HG03442 (cell line): ENCODE data around the gene ITGA8.
"Not testable (repeated sequence)": the region's sequence is repeated elsewhere in the genome, so short reads cannot be mapped to it uniquely, and the experiment has no call there.

Experiments used
- ATAC-seq: cut with Tn5 transposase; IDR thresholded peaks from one replicate; pipeline ENCODE4 v1.9.1; 2021; ENCODE audit warnings: mild to moderate bottlenecking, moderate library complexity; ENCODE audit not compliant: unreplicated experiment

ITGA8 gene

GRCh38 chr10:15562578-15562977 lies 157.1 kb downstream of the ITGA8 start:
- no peak for ATAC-seq

- ATAC-seq, result no peak
These were observed 157.6 kb downstream of the ITGA8 start for GRCh38 chr10:15562116-15562515.

- no peak for ATAC-seq
These were observed 161.6 kb downstream of the ITGA8 start for GRCh38 chr10:15558136-15558535.

GRCh38 chr10:15557168-15557567 lies 162.6 kb downstream of the ITGA8 start:
- not testable (repeated sequence) for ATAC-seq

- no peak for ATAC-seq
These were observed 168.8 kb downstream of the ITGA8 start for GRCh38 chr10:15550950-15551349.

- no peak for ATAC-seq
These were observed 171.4 kb downstream of the ITGA8 start for GRCh38 chr10:15548331-15548730.

GRCh38 chr10:15546606-15547005 lies 173.1 kb downstream of the ITGA8 start:
- ATAC-seq, result no peak

GRCh38 chr10:15545884-15546283 lies 173.8 kb downstream of the ITGA8 start:
- no peak for ATAC-seq

GRCh38 chr10:15545266-15545665 lies 174.5 kb downstream of the ITGA8 start:
- ATAC-seq, result no peak

GRCh38 chr10:15543994-15544393 lies 175.7 kb downstream of the ITGA8 start:
- no peak for ATAC-seq

GRCh38 chr10:15542817-15543216 lies 176.9 kb downstream of the ITGA8 start:
- no peak for ATAC-seq

- ATAC-seq, result no peak
These were observed 178.3 kb downstream of the ITGA8 start for GRCh38 chr10:15541376-15541775.

GRCh38 chr10:15540727-15541126 lies 179.0 kb downstream of the ITGA8 start:
- ATAC-seq, result no peak

- no peak for ATAC-seq
These were observed 180.5 kb downstream of the ITGA8 start for GRCh38 chr10:15539262-15539661.

- not testable (repeated sequence) for ATAC-seq
These were observed 184.7 kb downstream of the ITGA8 start for GRCh38 chr10:15534928-15535538.

- no peak for ATAC-seq
These were observed 187.6 kb downstream of the ITGA8 start for GRCh38 chr10:15531927-15532722.

- ATAC-seq, result no peak
These were observed 190.9 kb downstream of the ITGA8 start for GRCh38 chr10:15528859-15529239.

- no peak for ATAC-seq
These were observed 193.0 kb downstream of the ITGA8 start for GRCh38 chr10:15526754-15527153.

- no peak for ATAC-seq
These were observed 198.3 kb downstream of the ITGA8 start for GRCh38 chr10:15521328-15521903.

GRCh38 chr10:15518250-15518649 lies 201.5 kb downstream of the ITGA8 start:
- ATAC-seq, result no peak

- no peak for ATAC-seq
These were observed 203.3 kb downstream of the ITGA8 start for GRCh38 chr10:15516256-15517085.
